Measurements from ENCODE around the gene TRIM58. TPM values are rescaled to one million over a fixed set of nuclear protein-coding genes. Genes with fewer than 3 reads are reported as not detected.
A peak's percentile ranks its signal among the peaks of the same experiment; 100 is the strongest.

The TRIM58 gene
- total and polyA plus RNA-seq, 9 of the 15 experiments (the other 6 are each of a cell fraction or from before 2014, with no cell fraction given): 3.8 to 19.1 (median 7.2) TPM

GRCh38 chr1:247906504-247907047, 49.6 kb downstream of the TRIM58 start (continued):
- TF ChIP-seq IRF2 (CRISPR knock-in tag; IDR thresholded peaks at IDR 0.05) (peak; percentile 94), ZNF263 (CRISPR knock-in tag; IDR thresholded peaks at IDR 0.05; ENCODE audit: borderline replicate concordance) (no peak), ZBTB1 (CRISPR knock-in tag; IDR thresholded peaks at IDR 0.05; ENCODE audit: borderline replicate concordance, low read depth) (no peak), SPI1 (IDR thresholded peaks at IDR 0.05; ENCODE audit: borderline replicate concordance, low read depth, low read length) (peak; percentile 61; the same call in 1 of the 2 replicates), NCOR1 (IDR thresholded peaks at IDR 0.05) (peak; percentile 22; the same call in 1 of the 2 replicates), ZC3H8 (IDR thresholded peaks at IDR 0.05) (no peak), FOSL1 (tag; conservative IDR thresholded peaks at IDR 0.05) (peak; percentile 18), HDAC1 (IDR thresholded peaks at IDR 0.05) (peak in 1 of 2 experiments; percentile 35; a peak in 1 of 4 replicates), KDM5B (IDR thresholded peaks at IDR 0.05; ENCODE audit: insufficient replicate concordance, low read depth, low read length) (no peak), GABPB2 (CRISPR knock-in tag; conservative IDR thresholded peaks at IDR 0.05) (no peak), GTF2B (IDR thresholded peaks at IDR 0.05; ENCODE audit: extremely low read depth, insufficient read length) (no peak), NELFE (IDR thresholded peaks at IDR 0.05; ENCODE audit: insufficient read depth, insufficient read length) (no peak), GABPA (tag; conservative IDR thresholded peaks at IDR 0.05; ENCODE audit: low read depth) (peak; percentile 48; the same call in 1 of the 2 replicates), TFE3 (CRISPR knock-in tag; IDR thresholded peaks at IDR 0.05) (no peak), MYC (IDR thresholded peaks at IDR 0.05; ENCODE audit: low read depth, low read length) (no peak), MYC (CRISPR knock-in tag; IDR thresholded peaks at IDR 0.05; ENCODE audit: borderline replicate concordance, low read depth) (no peak), SRSF7 (optimal IDR thresholded peaks at IDR 0.05; ENCODE audit: low read depth, low read length) (no peak), POLR2B (IDR thresholded peaks at IDR 0.05; ENCODE audit: low read depth, partially characterized antibody) (no peak), U2AF2 (optimal IDR thresholded peaks at IDR 0.05; ENCODE audit: low read depth, low read length) (peak; percentile 91), ELK3 (CRISPR knock-in tag; IDR thresholded peaks at IDR 0.05) (no peak), HLTF (IDR thresholded peaks at IDR 0.05) (no peak), NFRKB (IDR thresholded peaks at IDR 0.05; ENCODE audit: low read depth) (no peak)
- TF ChIP-seq, protein P1, sequence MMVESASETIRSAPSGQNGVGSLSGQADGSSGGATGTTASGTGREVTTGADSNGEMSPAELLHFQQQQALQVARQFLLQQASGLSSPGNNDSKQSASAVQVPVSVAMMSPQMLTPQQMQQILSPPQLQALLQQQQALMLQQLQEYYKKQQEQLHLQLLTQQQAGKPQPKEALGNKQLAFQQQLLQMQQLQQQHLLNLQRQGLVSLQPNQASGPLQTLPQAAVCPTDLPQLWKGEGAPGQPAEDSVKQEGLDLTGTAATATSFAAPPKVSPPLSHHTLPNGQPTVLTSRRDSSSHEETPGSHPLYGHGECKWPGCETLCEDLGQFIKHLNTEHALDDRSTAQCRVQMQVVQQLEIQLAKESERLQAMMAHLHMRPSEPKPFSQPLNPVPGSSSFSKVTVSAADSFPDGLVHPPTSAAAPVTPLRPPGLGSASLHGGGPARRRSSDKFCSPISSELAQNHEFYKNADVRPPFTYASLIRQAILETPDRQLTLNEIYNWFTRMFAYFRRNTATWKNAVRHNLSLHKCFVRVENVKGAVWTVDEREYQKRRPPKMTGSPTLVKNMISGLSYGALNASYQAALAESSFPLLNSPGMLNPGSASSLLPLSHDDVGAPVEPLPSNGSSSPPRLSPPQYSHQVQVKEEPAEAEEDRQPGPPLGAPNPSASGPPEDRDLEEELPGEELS (CRISPR knock-in tag; IDR thresholded peaks at IDR 0.05; ENCODE audit: borderline replicate concordance): no peak
- TF ChIP-seq, protein P2, sequence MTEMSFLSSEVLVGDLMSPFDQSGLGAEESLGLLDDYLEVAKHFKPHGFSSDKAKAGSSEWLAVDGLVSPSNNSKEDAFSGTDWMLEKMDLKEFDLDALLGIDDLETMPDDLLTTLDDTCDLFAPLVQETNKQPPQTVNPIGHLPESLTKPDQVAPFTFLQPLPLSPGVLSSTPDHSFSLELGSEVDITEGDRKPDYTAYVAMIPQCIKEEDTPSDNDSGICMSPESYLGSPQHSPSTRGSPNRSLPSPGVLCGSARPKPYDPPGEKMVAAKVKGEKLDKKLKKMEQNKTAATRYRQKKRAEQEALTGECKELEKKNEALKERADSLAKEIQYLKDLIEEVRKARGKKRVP (CRISPR knock-in tag; IDR thresholded peaks at IDR 0.05): no peak
